Activated B cell treated with CpG ODN at 0.5 μM for 24 hours (primary cell): ENCODE data around the gene LSM6. TPM values are rescaled to one million over a fixed set of nuclear protein-coding genes. Genes with fewer than 3 reads are reported as not detected.

Source experiments
- ATAC-seq: fragments of 200-7000 bp; cut with Tn5 transposase; one replicate; pipeline ENCODE4 v1.10.0; 2021; ENCODE audit warnings: low read depth, mild to moderate bottlenecking, moderate library complexity
- CTCF ChIA-PET: fragments of 350-600 bp; sonication (Branson Sonifier 250); formaldehyde crosslinking; loops from one replicate; lab custom pipeline; 2021; ENCODE audit warnings: antibody characterized with exemption; lab: Charles Lee
- POLR2A ChIA-PET: fragments of 350-600 bp; sonication (Branson Sonifier 250); formaldehyde crosslinking; loops from one replicate; lab custom pipeline; 2021; ENCODE audit warnings: antibody characterized with exemption; lab: Charles Lee
- DNase-seq: peaks from one replicate; pipeline ENCODE4 v3.0.0; 2022
- H3K27ac Mint-ChIP-seq: one replicate; pipeline ENCODE4 v1.8.0; 2020; ENCODE audit warnings: mixed read lengths
- H3K27me3 Mint-ChIP-seq: one replicate; pipeline ENCODE4 v1.8.0; 2021; ENCODE audit warnings: mixed read lengths
- H3K36me3 Mint-ChIP-seq: one replicate; pipeline ENCODE4 v1.8.0; 2021; ENCODE audit warnings: low read depth, mixed read lengths
- H3K4me1 Mint-ChIP-seq: one replicate; pipeline ENCODE4 v1.8.0; 2021; ENCODE audit warnings: mixed read lengths
- H3K4me3 Mint-ChIP-seq: one replicate; pipeline ENCODE4 v1.8.0; 2020; ENCODE audit warnings: mild to moderate bottlenecking, mixed read lengths
- H3K9me3 Mint-ChIP-seq: one replicate; pipeline ENCODE4 v1.8.0; 2020; ENCODE audit warnings: mixed read lengths
- CTCF ChIP-seq: fragments of 200-600 bp; IDR thresholded peaks from one replicate; pipeline ENCODE4 v1.8.0; 2022; ENCODE audit warnings: antibody characterized with exemption, mild to moderate bottlenecking
- intact Hi-C: fragments of 100-400 bp; cut with micrococcal nuclease; formaldehyde crosslinking; loops from one replicate; pipeline ENCODE4 v1.15.1; 2024
- total RNA-seq: library from RNA; stranded (reverse); gene quantifications from 2 replicates; pipeline ENCODE4 v1.2.3, GENCODE V29; 2022

The LSM6 gene
- total RNA-seq, 1 donor from 2014 or later, result 59.7 TPM

- H3K4me3 Mint-ChIP-seq, result no peak overlapping the region
- H3K27ac Mint-ChIP-seq, result no peak overlapping the region
- no peak for DNase-seq
- ATAC-seq, result no peak
- intact Hi-C loops, result no loop called here
- peaks cover 6% of the 10 kb centered on the region for H3K4me1 Mint-ChIP-seq
- TF ChIP-seq CTCF, result no peak
- no peaks in the 10 kb centered on the region for H3K9me3 Mint-ChIP-seq
- ChIA-PET CTCF (no interaction called here), POLR2A (no interaction called here)
- H3K36me3 Mint-ChIP-seq, result no peaks in the 10 kb centered on the region
- no peaks in the 10 kb centered on the region for H3K27me3 Mint-ChIP-seq
Observed at GRCh38 chr4:146238107-146238506, 62.6 kb downstream of the LSM6 start.

Other genes starting within 250 kb of the LSM6 start
- 23.9 and 27.2 TPM in 2 replicates for gene ZNF827, start 236.9 kb upstream of the LSM6 start, total RNA-seq
- 2.1 and 2.6 TPM in 2 replicates for gene REELD1, start 38.8 kb downstream of the LSM6 start, total RNA-seq